Measurements from ENCODE around the gene PAH. TPM values are rescaled to one million over a fixed set of nuclear protein-coding genes. Genes with fewer than 3 reads are reported as not detected.

The PAH gene
- total RNA-seq, 1 donor from 2014 or later, result not detected

GRCh38 chr12:102816816-102817434 is 100.1 kb downstream of the PAH start:
- peak; percentile 18 for DNase-seq

GRCh38 chr12:102814691-102815367 is 102.2 kb downstream of the PAH start:
- DNase-seq, result no peak

- no peak for DNase-seq
Measured at GRCh38 chr12:102812344-102812743, 104.7 kb downstream of the PAH start.

GRCh38 chr12:102811110-102811737 is 105.8 kb downstream of the PAH start:
- no peak for DNase-seq

- no peak for DNase-seq
Measured at GRCh38 chr12:102808412-102808811, 108.6 kb downstream of the PAH start.

GRCh38 chr12:102806592-102806991 is 110.5 kb downstream of the PAH start:
- DNase-seq, result no peak

- no peak for DNase-seq
Measured at GRCh38 chr12:102806110-102806509, 110.9 kb downstream of the PAH start.

- DNase-seq, result no peak
Measured at GRCh38 chr12:102800565-102800964, 116.5 kb downstream of the PAH start.

- no peak for DNase-seq
Measured at GRCh38 chr12:102799229-102799628, 117.8 kb downstream of the PAH start.

- DNase-seq, result peak; percentile 52
Measured at GRCh38 chr12:102797528-102797927, 119.5 kb downstream of the PAH start.

- DNase-seq, result no peak
Measured at GRCh38 chr12:102793921-102794320, 123.1 kb downstream of the PAH start.

Other genes with a start within 250 kb of the PAH start
- gene ASCL1, start 40.4 kb upstream of the PAH start, total RNA-seq, result not detected

Data from skin of body (tissue), 2 donors.